ENCODE data around the gene CACNA2D4.

The CACNA2D4 gene

GRCh38 chr12:1880153-1880845 lies 38.2 kb downstream of the CACNA2D4 start:
- TF ChIP-seq CTCF (IDR thresholded peaks at IDR 0.05; ENCODE audit: low read depth, low read length) = no peak
- no peak overlapping the region for H3K4me3 ChIP-seq (ENCODE audit: low read depth, low read length)
- in situ Hi-C loops (cut with HindIII; ENCODE audit: low sequenced_read_pairs) = no loop called here
- no peak for DNase-seq (ENCODE audit: low read depth, low spot score)

DNA sequence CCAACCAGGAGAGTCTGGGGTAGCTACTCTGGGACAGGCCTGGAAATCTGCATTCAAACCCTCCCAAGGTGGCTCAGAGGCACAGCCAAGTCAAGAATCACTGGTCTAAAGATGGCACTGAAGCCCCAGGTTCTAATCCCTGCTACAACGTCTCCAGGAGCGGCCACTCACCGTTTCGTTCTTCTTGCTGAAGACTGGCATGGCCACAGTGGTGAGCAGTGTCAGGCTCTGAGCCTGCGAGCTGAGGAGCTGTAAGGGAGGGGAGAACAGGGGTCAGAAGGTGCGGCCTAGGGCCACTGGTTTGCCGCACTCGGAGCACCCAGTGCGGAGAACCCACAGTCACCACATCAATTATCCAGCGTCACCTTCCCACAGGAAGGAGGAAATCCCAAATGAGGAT lies 38.8 kb downstream of the CACNA2D4 start:
- no peak for TF ChIP-seq CTCF (IDR thresholded peaks at IDR 0.05; ENCODE audit: low read depth, low read length)
- DNase-seq (ENCODE audit: low read depth, low spot score) = no peak
- in situ Hi-C loops (cut with HindIII; ENCODE audit: low sequenced_read_pairs) = no loop called here
- no peak overlapping the region for H3K4me3 ChIP-seq (ENCODE audit: low read depth, low read length)

DNA sequence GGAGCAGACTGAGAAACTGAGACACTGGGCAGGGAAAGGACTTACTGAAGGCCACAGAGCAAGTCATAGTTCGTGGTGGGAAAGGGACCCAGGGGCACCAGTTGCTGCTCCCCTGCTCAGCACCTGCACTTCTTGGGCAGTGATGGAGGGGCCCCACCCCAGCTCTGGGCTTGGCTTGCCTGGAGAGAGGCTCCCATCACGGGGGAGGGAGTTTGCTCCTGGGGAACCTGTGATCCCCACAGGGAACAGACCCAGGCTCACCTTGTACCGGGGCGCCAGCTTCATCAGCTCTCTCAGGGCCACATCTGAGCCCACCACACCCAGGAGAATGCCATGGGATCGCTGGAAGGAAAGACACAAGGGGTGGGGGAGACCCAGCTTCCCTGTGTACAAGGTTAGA lies 39.8 kb downstream of the CACNA2D4 start:
- no peak for DNase-seq (ENCODE audit: low read depth, low spot score)
- in situ Hi-C loops (cut with HindIII; ENCODE audit: low sequenced_read_pairs) = no loop called here
- TF ChIP-seq CTCF (IDR thresholded peaks at IDR 0.05; ENCODE audit: low read depth, low read length) = no peak
- H3K4me3 ChIP-seq (ENCODE audit: low read depth, low read length) = no peak overlapping the region

DNA sequence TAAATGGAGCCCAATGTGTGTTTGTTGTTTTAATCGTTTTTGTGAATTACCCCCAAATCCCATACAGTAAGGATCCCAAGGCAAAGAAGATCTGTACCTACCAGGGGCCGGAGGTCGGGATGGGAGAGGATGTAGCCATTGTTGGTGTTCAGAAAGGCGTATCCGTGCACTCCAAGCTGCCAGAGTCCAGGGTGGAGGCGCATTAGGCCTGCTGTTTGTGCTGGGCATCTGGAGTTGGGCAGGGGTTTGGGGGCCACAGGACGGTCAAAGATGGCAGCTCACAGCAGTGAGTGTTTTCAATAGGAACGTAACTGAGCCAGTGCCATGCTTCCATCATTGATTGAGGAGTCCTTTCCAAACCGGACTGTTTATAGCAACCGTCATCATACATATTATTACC lies 40.2 kb downstream of the CACNA2D4 start:
- DNase-seq (ENCODE audit: low read depth, low spot score) = no peak
- no peak for TF ChIP-seq CTCF (IDR thresholded peaks at IDR 0.05; ENCODE audit: low read depth, low read length)
- no peak overlapping the region for H3K4me3 ChIP-seq (ENCODE audit: low read depth, low read length)
- in situ Hi-C loops (cut with HindIII; ENCODE audit: low sequenced_read_pairs) = no loop called here

GRCh38 chr12:1877169-1877878 lies 41.1 kb downstream of the CACNA2D4 start:
- H3K4me3 ChIP-seq (ENCODE audit: low read depth, low read length) = no peak overlapping the region
- DNase-seq (ENCODE audit: low read depth, low spot score) = no peak
- no peak for TF ChIP-seq CTCF (IDR thresholded peaks at IDR 0.05; ENCODE audit: low read depth, low read length)
- in situ Hi-C loops (cut with HindIII; ENCODE audit: low sequenced_read_pairs) = no loop called here

DNA sequence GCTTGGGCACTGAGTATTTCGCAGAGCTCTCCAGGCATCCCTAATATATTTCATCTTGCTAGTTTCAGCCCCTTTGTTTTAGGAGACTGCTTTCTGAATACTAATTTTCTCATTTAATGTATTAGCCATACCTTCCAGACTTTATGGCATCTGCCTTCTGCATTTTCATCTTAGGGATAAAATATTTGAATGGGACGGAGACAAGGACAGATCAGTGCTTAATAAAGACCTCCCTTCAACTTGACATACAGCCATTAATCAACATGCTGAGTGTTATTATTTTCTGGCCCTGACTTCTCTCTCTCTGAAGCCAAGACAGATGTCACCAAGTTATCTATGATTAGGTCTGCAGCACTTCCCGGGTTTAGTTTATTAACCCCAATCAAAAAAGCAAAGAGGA lies 42.4 kb downstream of the CACNA2D4 start:
- in situ Hi-C loops (cut with HindIII; ENCODE audit: low sequenced_read_pairs) = no loop called here
- no peak for DNase-seq (ENCODE audit: low read depth, low spot score)
- no peak for TF ChIP-seq CTCF (IDR thresholded peaks at IDR 0.05; ENCODE audit: low read depth, low read length)
- H3K4me3 ChIP-seq (ENCODE audit: low read depth, low read length) = no peak overlapping the region

Data from astrocyte of the spinal cord (primary cell).